ENCODE measurements around the gene SOX6. TPM values are rescaled to one million over a fixed set of nuclear protein-coding genes. Genes with fewer than 3 reads are reported as not detected.

Gene SOX6
- polyA plus RNA-seq, 3 donors = not detected

- no peak overlapping the region for H3K9ac ChIP-seq (ENCODE audit: insufficient read depth, low read length, poor library complexity, severe bottlenecking)
- H2AFZ ChIP-seq (ENCODE audit: insufficient read depth, low read depth, low read length, poor library complexity, severe bottlenecking) = no peak overlapping the region
- H3K27ac ChIP-seq (ENCODE audit: low read depth in 1 of 2, low read length in 2 of 2) = no peak overlapping the region
- no peak overlapping the region for H3K27ac Mint-ChIP-seq
- intact Hi-C loops (cut with micrococcal nuclease) = no loop called here
- H3K9me3 ChIP-seq (replicated peaks in 1 of 2; ENCODE audit: control insufficient read depth in 1 of 2, insufficient read depth in 1 of 2, low read length in 2 of 2) = no peaks in the 10 kb centered on the region
- no peaks in the 10 kb centered on the region for H3K36me3 Mint-ChIP-seq
- no peak overlapping the region for H3K4me3 ChIP-seq (replicated peaks in 1 of 3; ENCODE audit: low read depth in 2 of 3, low read length in 3 of 3)
- H3K4me1 Mint-ChIP-seq = no peaks in the 10 kb centered on the region
- TF ChIP-seq CTCF (IDR thresholded peaks at IDR 0.05) = no peak
- no peaks in the 10 kb centered on the region for H3K27me3 ChIP-seq (ENCODE audit: control insufficient read depth in 2 of 2, insufficient read depth in 2 of 2, low read length in 2 of 2)
- no peaks in the 10 kb centered on the region for H3K4me1 ChIP-seq (ENCODE audit: control insufficient read depth in 1 of 2, insufficient read depth in 2 of 2, low read length in 2 of 2)
- H3K4me3 Mint-ChIP-seq = no peak overlapping the region
- H3K4me2 ChIP-seq (replicated peaks; ENCODE audit: extremely low read depth, low read length, poor library complexity, severe bottlenecking) = no peak overlapping the region
- H3K36me3 ChIP-seq (replicated peaks in 1 of 2; ENCODE audit: control insufficient read depth in 1 of 2, insufficient read depth in 2 of 2, low read length in 2 of 2) = no peaks in the 10 kb centered on the region
- DNase-seq = no peak
- H3K9me3 Mint-ChIP-seq = no peaks in the 10 kb centered on the region
- no peaks in the 10 kb centered on the region for H3K27me3 Mint-ChIP-seq (ENCODE audit: low read depth in 3 of 3)
- no peaks in the 10 kb centered on the region for H4K20me1 ChIP-seq (ENCODE audit: insufficient read depth, low read length)
- H3K79me2 ChIP-seq (ENCODE audit: insufficient read depth, low read length) = no peaks in the 10 kb centered on the region
Observed at GRCh38 chr11:16155448-16155847, 200.9 kb downstream of the SOX6 start.

GRCh38 chr11:16154715-16155396, 201.5 kb downstream of the SOX6 start:
- WGBS (ENCODE audit: insufficient coverage) = no CpG with 5 or more reads among the region's 4 CpGs
- Mint-ChIP-seq H3K4me3 (no peak overlapping the region), H3K36me3 (no peaks in the 10 kb centered on the region), H3K9me3 (no peaks in the 10 kb centered on the region), H3K27ac (no peak overlapping the region), H3K27me3 (ENCODE audit: low read depth in 3 of 3) (no peaks in the 10 kb centered on the region), H3K4me1 (no peaks in the 10 kb centered on the region)
- no peak overlapping the region for H3K4me2 ChIP-seq (replicated peaks; ENCODE audit: extremely low read depth, low read length, poor library complexity, severe bottlenecking)
- no peaks in the 10 kb centered on the region for H3K4me1 ChIP-seq (ENCODE audit: control insufficient read depth in 1 of 2, insufficient read depth in 2 of 2, low read length in 2 of 2)
- DNase-seq = no peak
- no peaks in the 10 kb centered on the region for H3K27me3 ChIP-seq (ENCODE audit: control insufficient read depth in 2 of 2, insufficient read depth in 2 of 2, low read length in 2 of 2)
- H3K79me2 ChIP-seq (ENCODE audit: insufficient read depth, low read length) = no peaks in the 10 kb centered on the region
- no peaks in the 10 kb centered on the region for H4K20me1 ChIP-seq (ENCODE audit: insufficient read depth, low read length)
- no peaks in the 10 kb centered on the region for H3K36me3 ChIP-seq (replicated peaks in 1 of 2; ENCODE audit: control insufficient read depth in 1 of 2, insufficient read depth in 2 of 2, low read length in 2 of 2)
- TF ChIP-seq CTCF (IDR thresholded peaks at IDR 0.05) = no peak
- intact Hi-C loops (cut with micrococcal nuclease) = no loop called here
- H3K9ac ChIP-seq (ENCODE audit: insufficient read depth, low read length, poor library complexity, severe bottlenecking) = no peak overlapping the region
- H3K9me3 ChIP-seq (replicated peaks in 1 of 2; ENCODE audit: control insufficient read depth in 1 of 2, insufficient read depth in 1 of 2, low read length in 2 of 2) = no peaks in the 10 kb centered on the region
- H3K4me3 ChIP-seq (replicated peaks in 1 of 3; ENCODE audit: low read depth in 2 of 3, low read length in 3 of 3) = no peak overlapping the region
- H2AFZ ChIP-seq (ENCODE audit: insufficient read depth, low read depth, low read length, poor library complexity, severe bottlenecking) = no peak overlapping the region
- no peak overlapping the region for H3K27ac ChIP-seq (ENCODE audit: low read depth in 1 of 2, low read length in 2 of 2)
